Measurements from ENCODE around the gene PLA2G5. TPM values are rescaled to one million over a fixed set of nuclear protein-coding genes. Genes with fewer than 3 reads are reported as not detected.

The PLA2G5 gene
- total and polyA plus RNA-seq, 9 of the 15 experiments (the other 6 are each of a cell fraction or from before 2014, with no cell fraction given): not detected

DNA sequence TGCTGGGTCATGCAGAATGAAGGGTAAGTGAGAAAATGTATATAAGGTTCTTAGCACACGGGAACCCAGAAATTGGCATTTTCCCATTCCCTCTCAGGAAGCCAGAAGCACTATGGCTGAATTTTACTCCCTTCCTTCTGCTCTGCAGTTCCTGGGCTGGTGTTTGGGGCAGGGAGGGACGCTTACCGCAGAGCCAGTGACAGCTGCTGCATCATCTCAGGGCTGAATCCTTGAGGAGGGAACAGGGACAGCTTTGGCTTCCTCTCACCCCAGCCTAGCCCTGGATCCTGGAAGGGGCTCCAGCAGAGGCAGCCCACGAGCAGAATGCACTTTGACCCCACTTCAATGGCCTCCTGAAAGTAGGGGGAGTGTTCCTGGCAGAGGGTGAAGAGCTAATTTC is 37.4 kb downstream of the PLA2G5 start:
- 0% methylated on average over 4 of the region's 4 CpGs for WGBS (ENCODE audit: insufficient coverage, low coverage, missing lambda C conversion rate)
- Histone ChIP-seq H4K20me1 (replicated peaks; ENCODE audit: control insufficient read depth, insufficient read depth, low read length) (peaks cover 3% of the 10 kb centered on the region; the same call in 1 of the 2 replicates), H3K27ac (ENCODE audit: extremely low read depth, low read depth, low read length) (no peak overlapping the region), H3K27me3 (ENCODE audit: control insufficient read depth in 2 of 2, insufficient read depth in 2 of 2, low read length in 2 of 2) (peaks cover 6 to 25% of the 10 kb centered on the region in 2 experiments; a peak in 4 of 5 replicates), H3K79me2 (ENCODE audit: control insufficient read depth, insufficient read depth, low read length) (no peaks in the 10 kb centered on the region), H3K9me1 (ENCODE audit: control insufficient read depth, insufficient read depth, low read length) (no peaks in the 10 kb centered on the region), H3K4me1 (replicated peaks in 1 of 2; ENCODE audit: control insufficient read depth in 2 of 2, insufficient read depth in 2 of 2, low read length in 2 of 2) (no peaks in the 10 kb centered on the region; a peak in 1 of 5 replicates), H3K9me3 (replicated peaks; ENCODE audit: control insufficient read depth, insufficient read depth, low read depth, low read length) (no peaks in the 10 kb centered on the region), H3K36me3 (ENCODE audit: control insufficient read depth, insufficient read depth, low read length) (no peaks in the 10 kb centered on the region), H3K4me2 (ENCODE audit: insufficient read depth, low read length) (no peak overlapping the region), H3K4me3 (no peak overlapping the region), H2AFZ (ENCODE audit: low read depth, low read length) (no peak overlapping the region), H3K9ac (ENCODE audit: insufficient read depth in 1 of 2, low read depth in 2 of 2, low read length in 2 of 2) (0 out of 4 replicates have a peak overlapping the region, but pooled peaks of 1 of the 2 experiments have one; percentile 4)
- TF ChIP-seq ZNF347 (CRISPR knock-in tag; IDR thresholded peaks at IDR 0.05; ENCODE audit: low read depth) (no peak), MAZ (CRISPR knock-in tag; conservative IDR thresholded peaks at IDR 0.05 in 1 of 2, IDR thresholded peaks at IDR 0.05 in 1 of 2) (no peak), ZBTB8A (IDR thresholded peaks at IDR 0.05; ENCODE audit: partially characterized antibody) (no peak), ZNF699 (CRISPR knock-in tag; IDR thresholded peaks at IDR 0.05; ENCODE audit: insufficient replicate concordance) (no peak), FUS (optimal IDR thresholded peaks at IDR 0.05; ENCODE audit: low read depth, low read length) (no peak), PHF8 (IDR thresholded peaks at IDR 0.05; ENCODE audit: borderline replicate concordance, low read length) (no peak), RBM25 (IDR thresholded peaks at IDR 0.05; ENCODE audit: low read depth, low read length, severe bottlenecking) (no peak), ZNF79 (CRISPR knock-in tag; IDR thresholded peaks at IDR 0.05; ENCODE audit: low read depth) (no peak), CBFA2T3 (IDR thresholded peaks at IDR 0.05) (no peak), SIN3A (IDR thresholded peaks at IDR 0.05; ENCODE audit: borderline replicate concordance in 2 of 2, control insufficient read depth in 1 of 2, low read depth in 2 of 2, low read length in 2 of 2) (no peak), SMARCC2 (IDR thresholded peaks at IDR 0.05; ENCODE audit: low read depth) (no peak)
- TF ChIP-seq, protein P1, sequence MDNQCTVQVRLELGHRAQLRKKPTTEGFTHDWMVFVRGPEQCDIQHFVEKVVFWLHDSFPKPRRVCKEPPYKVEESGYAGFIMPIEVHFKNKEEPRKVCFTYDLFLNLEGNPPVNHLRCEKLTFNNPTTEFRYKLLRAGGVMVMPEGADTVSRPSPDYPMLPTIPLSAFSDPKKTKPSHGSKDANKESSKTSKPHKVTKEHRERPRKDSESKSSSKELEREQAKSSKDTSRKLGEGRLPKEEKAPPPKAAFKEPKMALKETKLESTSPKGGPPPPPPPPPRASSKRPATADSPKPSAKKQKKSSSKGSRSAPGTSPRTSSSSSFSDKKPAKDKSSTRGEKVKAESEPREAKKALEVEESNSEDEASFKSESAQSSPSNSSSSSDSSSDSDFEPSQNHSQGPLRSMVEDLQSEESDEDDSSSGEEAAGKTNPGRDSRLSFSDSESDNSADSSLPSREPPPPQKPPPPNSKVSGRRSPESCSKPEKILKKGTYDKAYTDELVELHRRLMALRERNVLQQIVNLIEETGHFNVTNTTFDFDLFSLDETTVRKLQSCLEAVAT (IDR thresholded peaks at IDR 0.05): no peak
- intact Hi-C loops (cut with micrococcal nuclease) (no loop called here), in situ Hi-C loops (cut with MboI) (no loop called here)
- POLR2A ChIA-PET: no interaction called here
- DNase-seq (ENCODE audit: extremely low read depth in 1 of 4, low spot score in 3 of 4): no peak
- BruUV-seq (replicated peaks): no TSS peak
- CTCF ChIA-PET (ENCODE audit: low intra/inter-chr PET ratio): no interaction called here
- no peak for ATAC-seq
- no peak for FAIRE-seq

Measured in K562 (cell line).